ENCODE data around the gene CUZD1. TPM values are rescaled to one million over a fixed set of nuclear protein-coding genes. Genes with fewer than 3 reads are reported as not detected.

CUZD1 gene
- total and polyA plus RNA-seq, 2 of the 13 experiments (the other 11 are each of a cell fraction or from before 2014, with no cell fraction given) = 0.22 to 0.29 TPM

DNA sequence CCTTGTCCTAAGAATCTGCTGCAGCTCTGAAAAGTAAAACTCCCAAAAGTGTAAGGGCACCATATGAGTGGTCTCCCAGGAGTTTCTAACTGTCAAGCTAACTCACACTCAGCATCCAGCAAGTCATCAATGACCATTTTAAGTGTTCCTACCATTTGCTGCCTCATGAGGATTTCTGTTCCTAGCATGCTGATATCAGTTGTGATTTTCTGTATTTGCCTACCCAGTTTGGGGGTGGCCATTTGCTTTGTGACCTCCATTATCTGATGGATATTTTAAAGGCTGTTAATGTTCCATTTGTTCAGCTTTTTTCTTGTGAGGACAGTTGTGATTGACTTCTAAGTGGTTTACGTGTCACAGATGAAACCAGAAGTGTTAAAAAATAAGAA lies 30.8 kb upstream of the CUZD1 start:
- no peak overlapping the region for H3K27ac ChIP-seq (ENCODE audit: extremely low read length, insufficient read depth, low read length)
- FAIRE-seq (no peak), DNase-seq (ENCODE audit: low spot score) (no peak), ATAC-seq (no peak)
- ChIA-PET POLR2A (no interaction called here), CTCF (ENCODE audit: low intra/inter-chr PET ratio, low total read pairs) (no interaction called here)
- in situ Hi-C loops (cut with HindIII; ENCODE audit: extremely low pct_ligation_motif_present, low pct_unique_long_range_greater_than_20kb) (no loop called here), intact Hi-C loops (cut with micrococcal nuclease; ENCODE audit: unreplicated experiment) (no loop called here)
- no peak overlapping the region for H3K4me2 ChIP-seq (ENCODE audit: low read depth, low read length)
- 59% methylated on average over 1 of the region's 1 CpG for WGBS (ENCODE audit: low lambda C conversion rate)
- H3K9ac ChIP-seq (ENCODE audit: insufficient read depth, low read depth, low read length) = no peak overlapping the region
- no peaks in the 10 kb centered on the region for H3K9me3 ChIP-seq (ENCODE audit: low read length)
- H3K4me1 ChIP-seq (ENCODE audit: insufficient read depth, low read length) = peaks cover 30% of the 10 kb centered on the region
- peaks cover 11% of the 10 kb centered on the region for H3K79me2 ChIP-seq (ENCODE audit: insufficient read depth, low read length)
- TF ChIP-seq ZFX (CRISPR knock-in tag; IDR thresholded peaks at IDR 0.05; ENCODE audit: low read depth) (no peak), PBX3 (CRISPR knock-in tag; IDR thresholded peaks at IDR 0.05; ENCODE audit: borderline replicate concordance) (no peak), CAMTA2 (CRISPR knock-in tag; IDR thresholded peaks at IDR 0.05; ENCODE audit: borderline replicate concordance) (no peak), ZNF253 (CRISPR knock-in tag; IDR thresholded peaks at IDR 0.05; ENCODE audit: borderline replicate concordance) (no peak), CHD2 (IDR thresholded peaks at IDR 0.05; ENCODE audit: low read depth, low read length) (no peak), SP1 (IDR thresholded peaks at IDR 0.05) (no peak), SP1 (CRISPR knock-in tag; IDR thresholded peaks at IDR 0.05) (no peak), PHF5A (CRISPR knock-in tag; IDR thresholded peaks at IDR 0.05; ENCODE audit: low read depth, unreplicated experiment) (no peak), ZFYVE20 (CRISPR knock-in tag; IDR thresholded peaks at IDR 0.05; ENCODE audit: borderline replicate concordance, low read depth) (no peak)
- TF ChIP-seq, protein P1, sequence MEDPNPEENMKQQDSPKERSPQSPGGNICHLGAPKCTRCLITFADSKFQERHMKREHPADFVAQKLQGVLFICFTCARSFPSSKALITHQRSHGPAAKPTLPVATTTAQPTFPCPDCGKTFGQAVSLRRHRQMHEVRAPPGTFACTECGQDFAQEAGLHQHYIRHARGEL (CRISPR knock-in tag; IDR thresholded peaks at IDR 0.05) = no peak
- TF ChIP-seq, protein P2, sequence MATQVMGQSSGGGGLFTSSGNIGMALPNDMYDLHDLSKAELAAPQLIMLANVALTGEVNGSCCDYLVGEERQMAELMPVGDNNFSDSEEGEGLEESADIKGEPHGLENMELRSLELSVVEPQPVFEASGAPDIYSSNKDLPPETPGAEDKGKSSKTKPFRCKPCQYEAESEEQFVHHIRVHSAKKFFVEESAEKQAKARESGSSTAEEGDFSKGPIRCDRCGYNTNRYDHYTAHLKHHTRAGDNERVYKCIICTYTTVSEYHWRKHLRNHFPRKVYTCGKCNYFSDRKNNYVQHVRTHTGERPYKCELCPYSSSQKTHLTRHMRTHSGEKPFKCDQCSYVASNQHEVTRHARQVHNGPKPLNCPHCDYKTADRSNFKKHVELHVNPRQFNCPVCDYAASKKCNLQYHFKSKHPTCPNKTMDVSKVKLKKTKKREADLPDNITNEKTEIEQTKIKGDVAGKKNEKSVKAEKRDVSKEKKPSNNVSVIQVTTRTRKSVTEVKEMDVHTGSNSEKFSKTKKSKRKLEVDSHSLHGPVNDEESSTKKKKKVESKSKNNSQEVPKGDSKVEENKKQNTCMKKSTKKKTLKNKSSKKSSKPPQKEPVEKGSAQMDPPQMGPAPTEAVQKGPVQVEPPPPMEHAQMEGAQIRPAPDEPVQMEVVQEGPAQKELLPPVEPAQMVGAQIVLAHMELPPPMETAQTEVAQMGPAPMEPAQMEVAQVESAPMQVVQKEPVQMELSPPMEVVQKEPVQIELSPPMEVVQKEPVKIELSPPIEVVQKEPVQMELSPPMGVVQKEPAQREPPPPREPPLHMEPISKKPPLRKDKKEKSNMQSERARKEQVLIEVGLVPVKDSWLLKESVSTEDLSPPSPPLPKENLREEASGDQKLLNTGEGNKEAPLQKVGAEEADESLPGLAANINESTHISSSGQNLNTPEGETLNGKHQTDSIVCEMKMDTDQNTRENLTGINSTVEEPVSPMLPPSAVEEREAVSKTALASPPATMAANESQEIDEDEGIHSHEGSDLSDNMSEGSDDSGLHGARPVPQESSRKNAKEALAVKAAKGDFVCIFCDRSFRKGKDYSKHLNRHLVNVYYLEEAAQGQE (IDR thresholded peaks at IDR 0.05; ENCODE audit: borderline replicate concordance in 1 of 2, low read depth in 1 of 2, low read length in 2 of 2) = no peak
- TF ChIP-seq, protein P3, sequence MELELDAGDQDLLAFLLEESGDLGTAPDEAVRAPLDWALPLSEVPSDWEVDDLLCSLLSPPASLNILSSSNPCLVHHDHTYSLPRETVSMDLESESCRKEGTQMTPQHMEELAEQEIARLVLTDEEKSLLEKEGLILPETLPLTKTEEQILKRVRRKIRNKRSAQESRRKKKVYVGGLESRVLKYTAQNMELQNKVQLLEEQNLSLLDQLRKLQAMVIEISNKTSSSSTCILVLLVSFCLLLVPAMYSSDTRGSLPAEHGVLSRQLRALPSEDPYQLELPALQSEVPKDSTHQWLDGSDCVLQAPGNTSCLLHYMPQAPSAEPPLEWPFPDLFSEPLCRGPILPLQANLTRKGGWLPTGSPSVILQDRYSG (CRISPR knock-in tag; IDR thresholded peaks at IDR 0.05) = no peak
- H3K36me3 ChIP-seq (replicated peaks in 1 of 2; ENCODE audit: control insufficient read depth in 1 of 2, insufficient read depth in 2 of 2, low read length in 2 of 2) = no peaks in the 10 kb centered on the region
- no peaks in the 10 kb centered on the region; a peak in 2 of 5 replicates for H3K27me3 ChIP-seq (ENCODE audit: control insufficient read depth in 1 of 2, insufficient read depth in 2 of 2, low read length in 2 of 2)
- no peaks in the 10 kb centered on the region for H4K20me1 ChIP-seq (ENCODE audit: insufficient read depth, low read length)
- BruUV-seq (replicated peaks) = no TSS peak
- H3K4me3 ChIP-seq (replicated peaks in 1 of 3; ENCODE audit: insufficient read depth in 1 of 3, low read depth in 2 of 3, low read length in 3 of 3) = no peak overlapping the region
- H2AFZ ChIP-seq (ENCODE audit: low read length) = no peak overlapping the region
